A549 (cell line): ENCODE results near the gene UVRAG. TPM values are rescaled to one million over a fixed set of nuclear protein-coding genes. Genes with fewer than 3 reads are reported as not detected.

Experiments
- ATAC-seq, 2 experiments: fragments of 200-7000 bp in 1 of 2; fragments of >200 bp in 1 of 2; cut with Nextera tagmentation in 1 of 2; cut with Tn5 transposase in 1 of 2; 3 replicates each; pipeline versions ENCODE4 v1.8.0 to v1.9.1; 2018 to 2020; ENCODE audit warnings: mild to moderate bottlenecking in 1 of 2, moderate library complexity in 1 of 2
- CTCF ChIA-PET: fragments of 300-600 bp; sonication (Branson Sonifier 250); formaldehyde crosslinking; extraction: SDS; loops from one replicate; lab custom pipeline; 2021; ENCODE audit warnings: antibody characterized with exemption, inconsistent platforms; lab: Yijun Ruan, JAX
- POLR2A ChIA-PET: fragments of 350-600 bp; formaldehyde crosslinking; extraction: SDS; loops from one replicate; lab custom pipeline; 2021; ENCODE audit warnings: antibody characterized with exemption, inconsistent platforms; lab: Yijun Ruan, JAX
- DNase-seq, 2 experiments: peaks; one replicate each; pipeline versions ENCODE4 v3.0.0 to v3.0.0-alpha.2; 2011 to 2016; ENCODE audit warnings: low read depth in 1 of 2, low spot score in 1 of 2
- FAIRE-seq: peaks from 2 replicates; lab custom pipeline; 2011; peaks lifted over from hg19 to GRCh38; lab: Jason Lieb, UNC
- H3K27ac ChIP-seq, 2 experiments: fragments of >200 bp; sonication (Bioruptor Twin); formaldehyde crosslinking; 3 replicates each; pipeline ENCODE4 v1.5.1; 2016 to 2017
- H3K4me1 ChIP-seq: fragments of >200 bp; sonication (Bioruptor Twin); formaldehyde crosslinking; 3 replicates; pipeline ENCODE4 v1.6.1; 2016
- H3K4me2 ChIP-seq: fragments of >200 bp; sonication (Bioruptor Twin); formaldehyde crosslinking; 3 replicates; pipeline ENCODE4 v1.6.1; 2016
- H3K4me3 ChIP-seq: fragments of >200 bp; sonication (Bioruptor Twin); formaldehyde crosslinking; 3 replicates; pipeline ENCODE4 v1.5.1; 2016
- H3K9me3 ChIP-seq: fragments of >200 bp; sonication (Bioruptor Twin); formaldehyde crosslinking; 3 replicates; pipeline ENCODE4 v1.6.1; 2016
- BHLHE40 ChIP-seq: IDR thresholded peaks from 2 replicates; pipeline ENCODE4 v1.6.1; 2012; ENCODE audit warnings: low read depth, low read length, inconsistent platforms
- CHD4 ChIP-seq: fragments of 200-600 bp; sonication (generic); IDR thresholded peaks from 2 replicates; pipeline ENCODE4 v1.6.1; 2016; ENCODE audit warnings: antibody characterized with exemption, mild to moderate bottlenecking, borderline replicate concordance
- EHF ChIP-seq: fragments of 250-450 bp; sonication (Bioruptor Pico); IDR thresholded peaks from 2 replicates; pipeline ENCODE4 v1.5.0; 2020; ENCODE audit warnings: mild to moderate bottlenecking
- EHMT2 ChIP-seq: fragments of 200-600 bp; sonication (generic); IDR thresholded peaks from 2 replicates; pipeline ENCODE4 v1.6.1; 2016; ENCODE audit warnings: antibody characterized with exemption, low read depth, mild to moderate bottlenecking, moderate library complexity
- ESRRA ChIP-seq: fragments of 150-350 bp; IDR thresholded peaks from 2 replicates; pipeline ENCODE4 v1.6.1; 2014; ENCODE audit warnings: mild to moderate bottlenecking, low read length, borderline replicate concordance
- FOSL2 ChIP-seq, 2 experiments: fragments of 450-650 bp in 1 of 2; fragments of >200 bp in 1 of 2; sonication (Bioruptor Twin) in 1 of 2; formaldehyde crosslinking; IDR thresholded peaks; 2 replicates each; pipeline versions ENCODE4 v1.5.0 to v1.6.1; 2016 to 2020; ENCODE audit warnings: mild to moderate bottlenecking in 1 of 2, moderate library complexity in 1 of 2
- FOXS1 ChIP-seq: fragments of 250-450 bp; sonication (Bioruptor Pico); IDR thresholded peaks from 2 replicates; pipeline ENCODE4 v1.5.0; 2020; ENCODE audit warnings: mild to moderate bottlenecking, moderate library complexity
- HOXB13 ChIP-seq: fragments of 250-450 bp; sonication (Bioruptor Pico); IDR thresholded peaks from 2 replicates; pipeline ENCODE4 v1.5.0; 2020; ENCODE audit warnings: low read depth, mild to moderate bottlenecking, moderate library complexity
- HOXB5 ChIP-seq: fragments of 250-450 bp; sonication (Bioruptor Pico); IDR thresholded peaks from 2 replicates; pipeline ENCODE4 v1.5.0; 2020; ENCODE audit warnings: mild to moderate bottlenecking, moderate library complexity
- JUN ChIP-seq, 2 experiments: fragments of >200 bp; sonication (Bioruptor Twin); formaldehyde crosslinking; IDR thresholded peaks; 2 replicates in 1 of 2; 3 replicates in 1 of 2; pipeline ENCODE4 v1.6.1; 2016 to 2017
- KDM5A ChIP-seq: fragments of 200-600 bp; sonication (generic); IDR thresholded peaks from 2 replicates; pipeline ENCODE4 v1.6.1; 2016; ENCODE audit warnings: antibody characterized with exemption, mild to moderate bottlenecking
- MAZ ChIP-seq: fragments of 150-350 bp; IDR thresholded peaks from 2 replicates; pipeline ENCODE4 v1.6.1; 2014; ENCODE audit warnings: antibody characterized with exemption, low read depth, low read length, borderline replicate concordance
- NFE2L2 ChIP-seq: fragments of 150-350 bp; conservative IDR thresholded peaks from 2 replicates; pipeline ENCODE4 v1.6.1; 2014; ENCODE audit warnings: low read length
- NPAS2 ChIP-seq: fragments of 250-450 bp; sonication (Bioruptor Pico); IDR thresholded peaks from 2 replicates; pipeline ENCODE4 v1.8.0; 2022; ENCODE audit warnings: mild to moderate bottlenecking, moderate library complexity, borderline replicate concordance
- PHF8 ChIP-seq: fragments of 200-600 bp; sonication (generic); IDR thresholded peaks from 2 replicates; pipeline ENCODE4 v1.6.1; 2016; ENCODE audit warnings: low read depth, mild to moderate bottlenecking, antibody characterized with exemption, moderate library complexity, borderline replicate concordance
- POLR2AphosphoS2 ChIP-seq: conservative IDR thresholded peaks from 2 replicates; pipeline ENCODE4 v1.6.1; 2012; ENCODE audit warnings: low read length, improper control_type of control experiment, inconsistent platforms
- RFX5 ChIP-seq: fragments of 450-650 bp; IDR thresholded peaks from 2 replicates; pipeline ENCODE4 v1.7.1; 2014; ENCODE audit warnings: antibody characterized with exemption, mild to moderate bottlenecking, moderate library complexity
- RNF2 ChIP-seq: fragments of 200-600 bp; sonication (generic); IDR thresholded peaks from 2 replicates; pipeline ENCODE4 v1.6.1; 2016; ENCODE audit warnings: low read depth, mild to moderate bottlenecking, antibody characterized with exemption, moderate library complexity, borderline replicate concordance
- SREBF2 ChIP-seq: fragments of 450-650 bp; IDR thresholded peaks from 2 replicates; pipeline ENCODE4 v1.6.1; 2014; ENCODE audit warnings: mild to moderate bottlenecking, moderate library complexity
- WGBS: methylation state at CpG from one replicate; pipeline ENCODE4 v1.1.6; 2017; ENCODE audit errors: missing lambda C conversion rate; 5-methylcytosine and 5-hydroxymethylcytosine counted together
- polyA plus RNA-seq, 4 experiments: library from polyadenylated mRNA; depleted of rRNA in 3 of 4; stranded (reverse); fragments of >200 nt; fragmentation: RNase III in 1 of 4; extraction: RNeasy Plus Mini Kit Qiagen cat#74134 plus additional on column Dnase treatment in 1 of 4; gene quantifications; 2 replicates in 3 of 4; 3 replicates in 1 of 4; pipeline ENCODE4 v1.2.3, GENCODE V29; 2011 to 2017
- TF ChIP-seq, protein P1 (sequence below): fragments of 250-450 bp; sonication (Bioruptor Pico); IDR thresholded peaks from 2 replicates; pipeline ENCODE4 v1.5.0; 2020; ENCODE audit warnings: low read depth, mild to moderate bottlenecking, moderate library complexity
- TF ChIP-seq, protein P2 (sequence below): fragments of >200 bp; sonication (Bioruptor Twin); formaldehyde crosslinking; IDR thresholded peaks from 3 replicates; pipeline ENCODE4 v1.5.1; 2016

Gene UVRAG
- polyA plus RNA-seq, 2 of the 4 experiments (the other 2 are of a cell fraction): 6.1 to 14.1 TPM

DNA sequence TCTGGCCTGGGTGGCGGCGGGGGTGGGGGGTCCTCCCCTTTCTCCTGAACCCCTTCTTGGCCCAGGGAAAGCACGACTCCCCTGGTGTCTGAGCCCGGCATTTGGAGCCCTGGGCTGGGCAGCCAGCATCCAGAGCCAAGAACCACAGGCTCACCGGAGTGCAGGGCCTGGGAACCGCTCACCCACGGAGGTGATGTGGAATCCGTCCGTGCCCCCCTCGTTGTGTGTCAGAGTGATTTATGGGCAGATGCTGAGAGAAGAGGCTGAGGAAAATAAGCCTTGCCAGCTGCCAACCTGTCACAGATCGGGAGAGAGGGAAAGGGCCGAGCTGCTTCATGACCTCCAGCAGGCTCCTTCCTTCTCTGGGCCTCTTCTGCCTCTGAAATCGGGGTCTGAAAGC is 357.6 kb downstream of the UVRAG start (continued):
- TF ChIP-seq HOXB5 (no peak), PHF8 (no peak), SREBF2 (no peak)

GRCh38 chr11:76173663-76174062 is 358.7 kb downstream of the UVRAG start:
- TF ChIP-seq KDM5A (no peak), FOXS1 (CRISPR knock-in tag) (no peak), EHMT2 (no peak), RFX5 (no peak), BHLHE40 (no peak), SREBF2 (no peak), NPAS2 (CRISPR knock-in tag) (no peak), ESRRA (no peak), JUN (IDR thresholded peaks at IDR 0.05) (no peak), MAZ (no peak), HOXB5 (no peak), CHD4 (no peak), NFE2L2 (no peak), HOXB13 (CRISPR knock-in tag) (no peak), EHF (no peak), FOSL2 (IDR thresholded peaks at IDR 0.05) (no peak), FOSL2 (CRISPR knock-in tag; IDR thresholded peaks at IDR 0.05) (no peak), RNF2 (no peak)
- TF ChIP-seq, protein P1, sequence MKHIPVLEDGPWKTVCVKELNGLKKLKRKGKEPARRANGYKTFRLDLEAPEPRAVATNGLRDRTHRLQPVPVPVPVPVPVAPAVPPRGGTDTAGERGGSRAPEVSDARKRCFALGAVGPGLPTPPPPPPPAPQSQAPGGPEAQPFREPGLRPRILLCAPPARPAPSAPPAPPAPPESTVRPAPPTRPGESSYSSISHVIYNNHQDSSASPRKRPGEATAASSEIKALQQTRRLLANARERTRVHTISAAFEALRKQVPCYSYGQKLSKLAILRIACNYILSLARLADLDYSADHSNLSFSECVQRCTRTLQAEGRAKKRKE (CRISPR knock-in tag): no peak
- TF ChIP-seq, protein P2, sequence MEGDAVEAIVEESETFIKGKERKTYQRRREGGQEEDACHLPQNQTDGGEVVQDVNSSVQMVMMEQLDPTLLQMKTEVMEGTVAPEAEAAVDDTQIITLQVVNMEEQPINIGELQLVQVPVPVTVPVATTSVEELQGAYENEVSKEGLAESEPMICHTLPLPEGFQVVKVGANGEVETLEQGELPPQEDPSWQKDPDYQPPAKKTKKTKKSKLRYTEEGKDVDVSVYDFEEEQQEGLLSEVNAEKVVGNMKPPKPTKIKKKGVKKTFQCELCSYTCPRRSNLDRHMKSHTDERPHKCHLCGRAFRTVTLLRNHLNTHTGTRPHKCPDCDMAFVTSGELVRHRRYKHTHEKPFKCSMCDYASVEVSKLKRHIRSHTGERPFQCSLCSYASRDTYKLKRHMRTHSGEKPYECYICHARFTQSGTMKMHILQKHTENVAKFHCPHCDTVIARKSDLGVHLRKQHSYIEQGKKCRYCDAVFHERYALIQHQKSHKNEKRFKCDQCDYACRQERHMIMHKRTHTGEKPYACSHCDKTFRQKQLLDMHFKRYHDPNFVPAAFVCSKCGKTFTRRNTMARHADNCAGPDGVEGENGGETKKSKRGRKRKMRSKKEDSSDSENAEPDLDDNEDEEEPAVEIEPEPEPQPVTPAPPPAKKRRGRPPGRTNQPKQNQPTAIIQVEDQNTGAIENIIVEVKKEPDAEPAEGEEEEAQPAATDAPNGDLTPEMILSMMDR: no peak
- H3K9me3 ChIP-seq: no peaks in the 10 kb centered on the region
- H3K4me1 ChIP-seq: no peaks in the 10 kb centered on the region
- no peak overlapping the region for H3K4me2 ChIP-seq
- 79% methylated on average over 8 of the region's 8 CpGs for WGBS
- ChIA-PET POLR2A (no interaction called here), CTCF (interaction anchor here (0.9 kb wide), 1 partner anchor 34 kb away, joined by 3 read pairs; no protein-coding TSS in a partner anchor)
- no peak for ATAC-seq
- FAIRE-seq: no peak
- no peak overlapping the region for H3K27ac ChIP-seq
- no peak for DNase-seq
- H3K4me3 ChIP-seq: no peak overlapping the region

- POLR2A ChIA-PET: no interaction called here
- CTCF ChIA-PET: no interaction called here
- ATAC-seq: no peak
- no peak overlapping the region for H3K27ac ChIP-seq
- no peak for TF ChIP-seq POLR2AphosphoS2
- no peak overlapping the region for H3K4me2 ChIP-seq
- no peaks in the 10 kb centered on the region for H3K9me3 ChIP-seq
- no peak for DNase-seq
- H3K4me1 ChIP-seq: no peaks in the 10 kb centered on the region
- H3K4me3 ChIP-seq: no peak overlapping the region
- no peak for FAIRE-seq
- 60% methylated on average over 5 of the region's 5 CpGs for WGBS
These were observed 359.3 kb downstream of the UVRAG start for GRCh38 chr11:76174330-76174729.
